ENCODE data around the gene LRRC7. TPM values are rescaled to one million over a fixed set of nuclear protein-coding genes. Genes with fewer than 3 reads are reported as not detected.

Gene LRRC7
- total RNA-seq, 3 donors from 2014 or later (not counting 1 experiment from before 2014, with no cell fraction given), result not detected

GRCh38 chr1:69706473-69706872, 138.8 kb downstream of the LRRC7 start:
- H3K4me1 Mint-ChIP-seq, result no peaks in the 10 kb centered on the region
- no peak overlapping the region for H3K4me3 Mint-ChIP-seq
- peaks cover 4 to 15% of the 10 kb centered on the region in 2 donors for H3K9me3 Mint-ChIP-seq
- TF ChIP-seq CTCF (IDR thresholded peaks at IDR 0.05), result no peak
- no peaks in the 10 kb centered on the region for H3K27me3 Mint-ChIP-seq (ENCODE audit: low read depth in 2 of 2)
- ATAC-seq (no peak), DNase-seq (no peak)
- Histone ChIP-seq H3K27ac (ENCODE audit: low read length) (no peak overlapping the region), H3K36me3 (ENCODE audit: control insufficient read depth, insufficient read depth, low read length) (no peaks in the 10 kb centered on the region), H3K4me1 (ENCODE audit: control insufficient read depth, insufficient read depth, low read length) (no peaks in the 10 kb centered on the region), H3K27me3 (ENCODE audit: control insufficient read depth, insufficient read depth, low read length) (no peaks in the 10 kb centered on the region), H3K4me3 (ENCODE audit: low read length) (no peak overlapping the region), H3K9me3 (ENCODE audit: control insufficient read depth, insufficient read depth, low read length) (no peaks in the 10 kb centered on the region)
- WGBS (ENCODE audit: insufficient coverage), result no CpG with 5 or more reads among the region's 1 CpG
- H3K27ac Mint-ChIP-seq, result no peak overlapping the region
- intact Hi-C loops (cut with micrococcal nuclease), result no loop called here
- peaks cover 5% of the 10 kb centered on the region for H3K36me3 Mint-ChIP-seq

- Histone ChIP-seq H3K9me3 (ENCODE audit: control insufficient read depth, insufficient read depth, low read length) (no peaks in the 10 kb centered on the region), H3K27me3 (ENCODE audit: control insufficient read depth, insufficient read depth, low read length) (no peaks in the 10 kb centered on the region), H3K27ac (ENCODE audit: low read length) (no peak overlapping the region), H3K36me3 (ENCODE audit: control insufficient read depth, insufficient read depth, low read length) (no peaks in the 10 kb centered on the region), H3K4me3 (ENCODE audit: low read length) (no peak overlapping the region), H3K4me1 (ENCODE audit: control insufficient read depth, insufficient read depth, low read length) (no peaks in the 10 kb centered on the region)
- TF ChIP-seq CTCF (IDR thresholded peaks at IDR 0.05), result no peak
- Mint-ChIP-seq H3K4me1 (no peaks in the 10 kb centered on the region), H3K4me3 (no peak overlapping the region), H3K9me3 (peaks cover 4 to 15% of the 10 kb centered on the region in 2 donors), H3K36me3 (peaks cover 5% of the 10 kb centered on the region), H3K27ac (no peak overlapping the region), H3K27me3 (ENCODE audit: low read depth in 2 of 2) (no peaks in the 10 kb centered on the region)
- intact Hi-C loops (cut with micrococcal nuclease), result no loop called here
- ATAC-seq (no peak), DNase-seq (no peak)
- 84% methylated on average over 4 of the region's 4 CpGs for WGBS (ENCODE audit: insufficient coverage)
Observed at GRCh38 chr1:69707103-69707502, 139.4 kb downstream of the LRRC7 start.

- no peaks in the 10 kb centered on the region for H3K27me3 Mint-ChIP-seq (ENCODE audit: low read depth in 2 of 2)
Observed at GRCh38 chr1:69710484-69711189, 142.9 kb downstream of the LRRC7 start.

More at GRCh38 chr1:69710484-69711189, 142.9 kb downstream of the LRRC7 start:
- H3K4me1 Mint-ChIP-seq, result no peaks in the 10 kb centered on the region
- DNase-seq (no peak), ATAC-seq (no peak)
- H3K27ac Mint-ChIP-seq, result no peak overlapping the region
- TF ChIP-seq CTCF (IDR thresholded peaks at IDR 0.05), result no peak
- intact Hi-C loops (cut with micrococcal nuclease), result no loop called here
- no peak overlapping the region for H3K4me3 Mint-ChIP-seq
- Histone ChIP-seq H3K36me3 (ENCODE audit: control insufficient read depth, insufficient read depth, low read length) (no peaks in the 10 kb centered on the region), H3K27ac (ENCODE audit: low read length) (no peak overlapping the region), H3K4me3 (ENCODE audit: low read length) (no peak overlapping the region), H3K27me3 (ENCODE audit: control insufficient read depth, insufficient read depth, low read length) (no peaks in the 10 kb centered on the region), H3K9me3 (ENCODE audit: control insufficient read depth, insufficient read depth, low read length) (no peaks in the 10 kb centered on the region), H3K4me1 (ENCODE audit: control insufficient read depth, insufficient read depth, low read length) (no peaks in the 10 kb centered on the region)
- 72% methylated on average over 4 of the region's 4 CpGs for WGBS (ENCODE audit: insufficient coverage)
- no peaks in the 10 kb centered on the region for H3K36me3 Mint-ChIP-seq
- peaks cover 6 to 17% of the 10 kb centered on the region in 2 donors for H3K9me3 Mint-ChIP-seq

Measured in natural killer cell (primary cell).